Heart right ventricle (tissue), 16 donors: Measurements from ENCODE around the gene RRP1. TPM values are rescaled to one million over a fixed set of nuclear protein-coding genes. Genes with fewer than 3 reads are reported as not detected.
A peak's percentile ranks its signal among the peaks of the same experiment; 100 is the strongest.

ENCODE experiments used
- ATAC-seq, 8 donors: fragments of 200-7000 bp; cut with Tn5 transposase; one replicate each; pipeline ENCODE4 v1.9.1; 2020; ENCODE audit warnings: mild to moderate bottlenecking in 8 of 8, moderate library complexity in 8 of 8, moderate number of reproducible peaks in 1 of 8
- DNase-seq, 2 donors: peaks; one replicate each; pipeline ENCODE4 v3.0.0-alpha.2; 2020
- H3K27ac ChIP-seq, 10 donors: fragments of 200-600 bp; sonication (generic) in 2 of 10; one replicate each; pipeline versions ENCODE4 v1.5.0 to v1.8.0; 2020 to 2022; ENCODE audit warnings: mild to moderate bottlenecking in 3 of 10
- H3K27me3 ChIP-seq, 7 donors: fragments of 200-600 bp; one replicate each; pipeline ENCODE4 v1.8.0; 2021 to 2022; ENCODE audit warnings: mild to moderate bottlenecking in 2 of 7
- H3K36me3 ChIP-seq, 9 donors: fragments of 200-600 bp; sonication (generic) in 1 of 9; one replicate each; pipeline versions ENCODE4 v1.5.0 to v1.8.0; 2020 to 2022; ENCODE audit warnings: mild to moderate bottlenecking in 2 of 9
- H3K4me1 ChIP-seq, 9 donors: fragments of 200-600 bp; sonication (generic) in 1 of 9; one replicate each; pipeline versions ENCODE4 v1.5.0 to v1.8.0; 2020 to 2022; ENCODE audit warnings: mild to moderate bottlenecking in 4 of 9
- H3K4me3 ChIP-seq, 10 donors: fragments of 200-600 bp; sonication (generic) in 2 of 10; one replicate each; pipeline versions ENCODE4 v1.5.0 to v1.8.0; 2020 to 2022; ENCODE audit warnings: mild to moderate bottlenecking in 7 of 10, moderate library complexity in 2 of 10
- H3K9me3 ChIP-seq, 11 donors: fragments of 200-600 bp in 10 of 11; sonication (generic) in 2 of 11; one replicate each; pipeline versions ENCODE4 v1.5.0 to v1.8.0; 2013 to 2022; ENCODE audit warnings: mild to moderate bottlenecking in 2 of 11, control low read depth in 1 of 11, moderate library complexity in 1 of 11
- WGBS, 2 donors: extraction: QIAGEN DNeasy Blood & Tissue Kit; methylation state at CpG; one replicate each; pipeline ENCODE4 v1.1.7; 2013; ENCODE audit warnings: inconsistent platforms in 1 of 2; 5-methylcytosine and 5-hydroxymethylcytosine counted together
- intact Hi-C, 10 donors: fragments of 100-400 bp; cut with DNase I; formaldehyde crosslinking; loops; one replicate each; pipeline versions ENCODE4 v1.11.1 to v1.14.2; 2022
- polyA plus RNA-seq, 2 donors: library from polyadenylated mRNA; stranded (reverse); fragments of 200-250 nt; gene quantifications; one replicate each; pipeline ENCODE4 v1.2.3, GENCODE V29; 2013
- total RNA-seq, 10 donors: library from RNA; stranded (reverse); fragmentation: NEBNext Ultra II Directional in 3 of 10; extraction: Animal tissue kit (Norgen Biotek cat#: 25700) in 3 of 10; gene quantifications; one replicate each; pipeline versions ENCODE4 v1.2.1 to v1.2.4, GENCODE V29; 2021 to 2023
- TF ChIP-seq, protein P1 (sequence below), 9 donors: fragments of 200-600 bp; sonication (generic) in 2 of 9; IDR thresholded peaks; one replicate each; pipeline versions ENCODE4 v1.5.0 to v1.8.0; 2021 to 2022; ENCODE audit warnings: antibody characterized with exemption in 9 of 9, mild to moderate bottlenecking in 5 of 9, moderate library complexity in 1 of 9
- donor health status: Arrhythmogenic right ventricular cardiomyopathy.
- donor health status: ischemic (EF 13 %, LVEDD 7.1; RV severe dilation, severe dysfunction).
- donor health status: healthy with polysubstance abuse.
- donor health status: DM: no; HTN: yes; CAD: no.
- donor health status: DM: no; HTN: no; CAD: no.
- donor health status: ischemic (EF 25% LVEDD 6.9; RV normal size, moderate dysfunction).
- donor health status: ischemic (EF 25% LVEDD 5.7; RV mildly dilated, moderate dysfunction).
- donor health status: healthy.
- donor health status: DM: yes; HTN: yes; CAD: no.
- donor health status: Ischemic cardiomyopathy.
- donor health status: ischemic (EF 35%, LVEDD 5.7; RV mildly dilated, moderate dysfunction).
- donor health status: nonischemic (EF 11% LVEDD 7.7; RV severe dilation, severe dysfunction).
- donor health status: DM: yes; HTN: yes; CAD: no.
- donor health status: PGD.
- donor health status: ischemic (EF 29% LVEDD 5.4; RV normal size, mild dysfunction).
- donor health status: nonischemic (EF 23%, LVEDD 6.1; RV moderate dilation, normal function).

RRP1 gene
- total and polyA plus RNA-seq, 12 donors = 6.3 to 13.9 (median 9.3) TPM

DNA sequence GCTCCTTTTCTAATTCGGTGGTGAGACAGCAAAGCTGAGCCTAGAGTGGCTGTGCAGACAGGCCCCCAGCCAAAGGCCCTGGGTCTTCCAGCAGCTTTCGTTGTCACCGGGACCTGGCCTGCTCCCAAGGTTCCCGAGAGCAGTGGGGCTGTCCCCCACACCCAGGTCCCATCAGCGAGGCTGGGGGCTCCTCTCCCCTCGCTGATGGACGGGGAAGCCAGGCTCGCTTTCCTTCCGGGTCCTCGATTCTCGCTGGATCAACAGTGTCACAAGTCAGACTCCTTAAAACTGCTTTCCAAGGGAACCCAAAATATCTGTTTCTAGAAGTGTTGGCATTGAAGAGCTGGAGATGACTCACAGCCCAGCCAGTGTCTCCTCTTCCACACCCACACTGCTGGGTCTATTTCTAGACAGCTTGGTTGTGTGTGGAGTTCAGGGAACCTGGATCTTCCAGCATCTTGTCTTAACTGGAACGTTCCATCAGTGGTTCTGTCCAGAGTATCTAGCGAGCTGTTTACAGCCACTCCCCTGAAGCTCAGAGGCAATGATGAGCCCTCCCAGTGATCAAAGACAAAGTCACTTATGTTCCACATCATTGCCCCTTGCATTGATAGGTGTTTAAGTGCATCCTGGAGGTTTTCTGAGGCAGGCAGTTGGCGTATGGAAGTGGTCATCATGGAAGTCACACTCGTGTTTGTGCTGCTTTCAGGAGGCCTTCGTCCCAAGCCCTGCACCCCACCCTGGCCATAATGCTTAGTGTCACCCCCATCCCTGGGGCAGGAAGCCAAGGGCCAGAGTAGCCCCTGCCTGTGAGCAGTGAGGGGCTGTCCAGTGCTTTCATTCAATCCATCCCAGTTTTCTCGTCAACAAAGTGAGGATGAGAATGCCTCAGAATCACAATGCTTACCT is 35.2 kb downstream of the RRP1 start:
- DNase-seq (no peak), ATAC-seq (peak in 1 of 8 donors; percentile 6)
- 80 to 83% methylated on average over 17 of the region's 17 CpGs for WGBS, 2 donors
- no peak overlapping the region for H3K27ac ChIP-seq
- no peaks in the 10 kb centered on the region for H3K36me3 ChIP-seq
- peaks cover 0 to 24% (median 13%) of the 10 kb centered on the region in 7 donors for H3K27me3 ChIP-seq
- no peaks in the 10 kb centered on the region for H3K9me3 ChIP-seq
- intact Hi-C loops = no loop called here
- TF ChIP-seq, protein P1, sequence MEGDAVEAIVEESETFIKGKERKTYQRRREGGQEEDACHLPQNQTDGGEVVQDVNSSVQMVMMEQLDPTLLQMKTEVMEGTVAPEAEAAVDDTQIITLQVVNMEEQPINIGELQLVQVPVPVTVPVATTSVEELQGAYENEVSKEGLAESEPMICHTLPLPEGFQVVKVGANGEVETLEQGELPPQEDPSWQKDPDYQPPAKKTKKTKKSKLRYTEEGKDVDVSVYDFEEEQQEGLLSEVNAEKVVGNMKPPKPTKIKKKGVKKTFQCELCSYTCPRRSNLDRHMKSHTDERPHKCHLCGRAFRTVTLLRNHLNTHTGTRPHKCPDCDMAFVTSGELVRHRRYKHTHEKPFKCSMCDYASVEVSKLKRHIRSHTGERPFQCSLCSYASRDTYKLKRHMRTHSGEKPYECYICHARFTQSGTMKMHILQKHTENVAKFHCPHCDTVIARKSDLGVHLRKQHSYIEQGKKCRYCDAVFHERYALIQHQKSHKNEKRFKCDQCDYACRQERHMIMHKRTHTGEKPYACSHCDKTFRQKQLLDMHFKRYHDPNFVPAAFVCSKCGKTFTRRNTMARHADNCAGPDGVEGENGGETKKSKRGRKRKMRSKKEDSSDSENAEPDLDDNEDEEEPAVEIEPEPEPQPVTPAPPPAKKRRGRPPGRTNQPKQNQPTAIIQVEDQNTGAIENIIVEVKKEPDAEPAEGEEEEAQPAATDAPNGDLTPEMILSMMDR (IDR thresholded peaks at IDR 0.05) = no peak
- peaks cover 0 to 24% (median 0%) of the 10 kb centered on the region in 9 donors for H3K4me1 ChIP-seq
- no peak overlapping the region for H3K4me3 ChIP-seq

DNA sequence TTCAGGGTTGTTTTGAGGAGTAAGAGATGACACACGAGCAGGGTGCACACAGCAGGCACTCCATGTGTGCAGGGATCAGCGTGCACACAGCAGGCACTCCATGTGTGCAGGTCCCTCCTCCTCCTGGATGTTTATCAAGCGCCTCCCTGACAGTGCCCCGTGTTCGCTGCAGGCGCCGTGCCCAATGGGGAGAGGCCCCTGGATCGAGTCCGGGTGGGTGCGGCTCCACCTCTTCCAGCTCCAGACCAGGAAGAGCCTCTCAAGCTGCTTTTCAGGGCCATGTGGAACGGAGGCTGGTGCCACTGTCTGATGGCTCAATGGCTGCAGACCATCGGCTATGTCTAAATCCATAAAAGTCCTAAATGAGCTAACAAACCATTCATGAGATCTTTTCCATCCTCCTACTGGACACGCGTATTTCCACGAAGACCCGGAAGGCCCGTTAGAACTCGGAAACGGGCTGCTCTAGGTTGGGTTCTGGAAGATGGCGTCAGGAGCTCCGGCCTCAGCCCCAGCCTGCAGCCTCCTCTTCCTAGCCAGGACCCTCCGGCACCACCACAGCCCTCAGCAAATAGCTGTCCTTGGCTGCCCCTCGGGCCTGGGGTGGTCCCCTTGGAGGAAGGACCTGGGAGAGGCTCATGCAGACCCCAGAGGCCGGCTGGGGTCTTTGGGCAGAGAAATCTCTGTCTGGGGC is 36.0 kb downstream of the RRP1 start:
- H3K4me1 ChIP-seq = peaks cover 0 to 16% (median 0%) of the 10 kb centered on the region in 9 donors
- WGBS, 2 donors = 90% methylated on average over 24 of the region's 24 CpGs
- no peak for DNase-seq

DNA sequence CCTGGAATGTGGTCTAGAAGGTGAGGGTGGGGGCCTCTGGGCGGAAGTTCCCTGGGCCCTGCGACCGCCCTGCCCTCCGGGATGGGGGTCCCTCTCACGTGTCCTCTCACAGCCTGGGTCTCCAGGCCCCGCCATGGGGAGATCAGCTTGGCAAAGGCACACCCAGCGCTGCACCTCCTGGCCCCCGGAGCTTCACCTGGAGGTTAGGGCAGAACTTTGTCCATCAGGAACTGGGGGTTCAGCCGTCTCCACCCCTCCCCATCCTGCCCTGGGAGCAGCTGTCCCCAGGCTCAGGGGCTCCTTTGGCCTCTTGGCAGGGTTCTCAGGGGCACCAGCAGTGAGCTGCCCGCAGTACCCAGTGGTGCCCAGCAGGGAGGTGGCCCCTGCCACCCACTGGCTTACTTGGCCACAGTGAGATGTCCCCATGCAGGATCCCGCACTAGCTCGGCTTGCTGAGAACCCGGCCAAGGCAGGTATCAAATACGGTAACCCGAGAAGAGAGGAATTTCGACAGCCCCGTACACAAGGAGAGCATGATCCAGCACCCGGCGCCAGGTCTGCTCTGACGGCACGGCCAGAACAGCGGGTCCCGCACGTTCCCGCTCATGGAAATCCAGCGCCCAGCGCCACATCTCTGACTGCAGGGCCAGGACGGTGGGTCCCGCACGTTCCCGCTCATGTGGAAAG is 36.7 kb downstream of the RRP1 start:
- TF ChIP-seq, protein P1 (IDR thresholded peaks at IDR 0.05) = peak in 2 of 9 donors; percentile 11 to 16
- Histone ChIP-seq H3K27me3 (peaks cover 0 to 36% (median 13%) of the 10 kb centered on the region in 7 donors), H3K9me3 (no peaks in the 10 kb centered on the region), H3K27ac (no peak overlapping the region), H3K4me1 (peaks cover 0 to 14% (median 0%) of the 10 kb centered on the region in 9 donors), H3K36me3 (no peaks in the 10 kb centered on the region), H3K4me3 (no peak overlapping the region)
- DNase-seq (no peak), ATAC-seq (peak; percentile 14 to 53 (median 40))
- WGBS, 2 donors = 44 to 51% methylated on average over 31 of the region's 31 CpGs
- intact Hi-C loops = no loop called here

More for the DNA sequence above, 36.0 kb downstream of the RRP1 start:
- H3K27ac ChIP-seq = no peak overlapping the region
- no peaks in the 10 kb centered on the region for H3K9me3 ChIP-seq
- no peak for ATAC-seq
- H3K36me3 ChIP-seq = no peaks in the 10 kb centered on the region
- peaks cover 0 to 29% (median 13%) of the 10 kb centered on the region in 7 donors for H3K27me3 ChIP-seq
- TF ChIP-seq, protein P1 (IDR thresholded peaks at IDR 0.05) = no peak
- H3K4me3 ChIP-seq = no peak overlapping the region
- intact Hi-C loops = no loop called here

DNA sequence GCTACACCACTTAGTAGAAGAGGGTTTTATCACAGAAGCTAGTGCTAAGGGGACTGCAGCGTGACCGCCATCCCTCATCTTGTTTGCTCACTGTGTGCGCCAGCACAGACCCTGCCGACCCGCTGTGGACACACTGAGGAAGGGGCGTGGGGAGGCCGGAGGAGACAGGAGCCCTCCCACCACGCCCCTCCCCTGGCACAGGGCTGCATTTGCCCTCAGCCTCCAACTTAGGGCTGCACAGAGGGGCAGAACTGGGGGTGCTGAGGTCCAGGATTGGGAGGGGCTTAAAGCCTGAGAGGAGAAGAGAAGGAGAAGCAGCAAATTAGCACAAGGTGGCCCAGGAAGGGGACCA is 37.2 kb downstream of the RRP1 start:
- H3K27me3 ChIP-seq = peaks cover 0 to 41% (median 13%) of the 10 kb centered on the region in 7 donors
- H3K4me3 ChIP-seq = no peak overlapping the region
- ATAC-seq = peak in 3 of 8 donors; percentile 10 to 38 (median 11)
- no peak overlapping the region for H3K27ac ChIP-seq
- WGBS, 2 donors = 42 to 52% methylated on average over 7 to 8 of the region's 8 CpGs
- intact Hi-C loops = no loop called here
- no peaks in the 10 kb centered on the region for H3K36me3 ChIP-seq
- peaks cover 0 to 14% (median 0%) of the 10 kb centered on the region in 9 donors for H3K4me1 ChIP-seq
- DNase-seq = no peak
- no peaks in the 10 kb centered on the region for H3K9me3 ChIP-seq
- TF ChIP-seq, protein P1 (IDR thresholded peaks at IDR 0.05) = no peak
